PC-3 (cell line): ENCODE results near the gene IL1RAPL1. TPM values are rescaled to one million over a fixed set of nuclear protein-coding genes. Genes with fewer than 3 reads are reported as not detected.

Experiments used
- ATAC-seq: fragments of 200-7000 bp; cut with Tn5 transposase; 2 replicates; pipeline ENCODE4 v1.9.1; 2020; ENCODE audit warnings: mild to moderate bottlenecking, moderate library complexity
- BruUV-seq: library from RNA; stranded (reverse); fragments of 400-500 nt; replicated peaks from 2 replicates; lab custom pipeline; 2021; lab: Mats Ljungman, UMichigan
- CTCF ChIA-PET: fragments of 300-600 bp; sonication (Branson Sonifier 250); formaldehyde crosslinking; loops from one replicate; lab custom pipeline; 2022; ENCODE audit warnings: antibody characterized with exemption; lab: Charles Lee
- POLR2A ChIA-PET: fragments of 300-600 bp; sonication (Branson Sonifier 250); formaldehyde crosslinking; loops from one replicate; lab custom pipeline; 2022; ENCODE audit warnings: antibody characterized with exemption; ENCODE audit not compliant: unreplicated experiment; lab: Charles Lee
- DNase-seq: peaks from one replicate; pipeline ENCODE4 v3.0.0-alpha.2; 2015
- H2AFZ ChIP-seq: fragments of 300-600 bp; sonication (generic); 2 replicates; pipeline ENCODE4 v1.6.0; 2016; ENCODE audit warnings: antibody characterized with exemption, low read length
- H3F3A ChIP-seq: fragments of 300-600 bp; sonication (generic); one replicate; pipeline ENCODE4 v1.6.0; 2017; ENCODE audit warnings: antibody characterized with exemption, low read length, control low read depth, mild to moderate bottlenecking; ENCODE audit not compliant: unreplicated experiment
- H3K27ac ChIP-seq: fragments of 300-600 bp; sonication (generic); 2 replicates; pipeline ENCODE4 v1.5.1; 2016; ENCODE audit warnings: mild to moderate bottlenecking, low read length
- H3K27me3 ChIP-seq: fragments of 300-600 bp; sonication (generic); 2 replicates; pipeline ENCODE4 v1.6.1; 2016; ENCODE audit warnings: low read length, mixed read lengths
- H3K36me3 ChIP-seq: fragments of 300-600 bp; sonication (generic); 2 replicates; pipeline ENCODE4 v1.6.1; 2016; ENCODE audit warnings: low read depth, mixed run types, low read length, mixed read lengths
- H3K4me1 ChIP-seq: fragments of 300-600 bp; sonication (generic); 2 replicates; pipeline ENCODE4 v1.5.1; 2016; ENCODE audit warnings: low read length; ENCODE audit not compliant: insufficient read depth
- H3K4me2 ChIP-seq: fragments of 300-600 bp; sonication (generic); 2 replicates; pipeline ENCODE4 v1.6.0; 2016; ENCODE audit warnings: low read length
- H3K4me3 ChIP-seq: fragments of 300-600 bp; sonication (generic); 2 replicates; pipeline ENCODE4 v1.5.1; 2016; ENCODE audit warnings: mild to moderate bottlenecking, low read length, mixed read lengths
- H3K79me2 ChIP-seq: fragments of 300-600 bp; sonication (generic); 2 replicates; pipeline ENCODE4 v1.6.1; 2017; ENCODE audit warnings: low read length, mixed read lengths
- H3K9ac ChIP-seq: fragments of 300-600 bp; sonication (generic); 2 replicates; pipeline ENCODE4 v1.6.0; 2016; ENCODE audit warnings: mild to moderate bottlenecking, low read length
- H3K9me2 ChIP-seq: fragments of 300-600 bp; sonication (generic); replicated peaks from 2 replicates; pipeline ENCODE4 v1.6.1; 2016; ENCODE audit warnings: mixed run types, low read length, mixed read lengths
- H3K9me3 ChIP-seq: fragments of 300-600 bp; sonication (generic); 2 replicates; pipeline ENCODE4 v1.6.1; 2016; ENCODE audit warnings: low read length, mixed read lengths
- H4K20me1 ChIP-seq: fragments of 300-600 bp; sonication (generic); 2 replicates; pipeline ENCODE4 v1.6.1; 2016; ENCODE audit warnings: low read length, mixed read lengths
- CTCF ChIP-seq: fragments of 300-600 bp; sonication (generic); conservative IDR thresholded peaks from 2 replicates; pipeline ENCODE4 v1.5.1; 2017; ENCODE audit warnings: antibody characterized with exemption, low read depth, mild to moderate bottlenecking, low read length
- EZH2 ChIP-seq: fragments of 300-600 bp; sonication (generic); IDR thresholded peaks from one replicate; pipeline ENCODE4 v1.6.1; 2017; ENCODE audit warnings: antibody characterized with exemption, mild to moderate bottlenecking, low read length; ENCODE audit not compliant: unreplicated experiment
- EZH2phosphoT487 ChIP-seq: fragments of 300-600 bp; sonication (generic); IDR thresholded peaks from 2 replicates; pipeline ENCODE4 v1.6.1; 2018; ENCODE audit warnings: mild to moderate bottlenecking, antibody characterized with exemption, low read length, borderline replicate concordance
- intact Hi-C: fragments of 100-400 bp; cut with micrococcal nuclease; formaldehyde crosslinking; loops from 2 replicates; pipeline ENCODE4 v1.9.0; 2023
- total RNA-seq: library from RNA; depleted of rRNA; stranded (reverse); fragments of >200 nt; gene quantifications from 2 replicates; pipeline ENCODE4 v1.2.3, GENCODE V29; 2014

The IL1RAPL1 gene
- total RNA-seq, 1 experiment from 2014 or later, result 0.44 TPM

DNA sequence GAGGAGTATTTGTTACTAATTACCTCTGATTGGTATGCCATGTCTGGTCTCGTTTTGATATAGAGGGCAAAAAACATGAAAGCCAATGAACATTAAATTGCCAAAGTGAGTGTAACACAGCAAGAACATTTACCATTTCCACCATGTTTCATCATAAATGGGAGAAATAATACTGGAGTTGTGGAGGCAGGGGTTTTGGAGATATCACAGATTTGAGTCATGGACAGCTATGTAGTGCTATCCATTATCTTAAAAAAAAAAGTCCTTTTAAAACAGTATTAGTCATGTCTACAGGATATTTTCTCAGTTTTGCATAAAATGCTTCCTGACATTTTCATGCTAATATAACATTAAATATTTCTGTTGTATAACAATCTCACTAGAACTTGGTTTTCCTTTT, 301.2 kb downstream of the IL1RAPL1 start:
- H3K9ac ChIP-seq, result no peak overlapping the region
- POLR2A ChIA-PET, result no interaction called here
- intact Hi-C loops, result no loop called here
- no peak for DNase-seq
- H2AFZ ChIP-seq, result no peak overlapping the region
- H3K9me3 ChIP-seq, result no peaks in the 10 kb centered on the region
- no peaks in the 10 kb centered on the region for H3K36me3 ChIP-seq
- no peaks in the 10 kb centered on the region for H4K20me1 ChIP-seq
- no peaks in the 10 kb centered on the region for H3K79me2 ChIP-seq
- H3K27me3 ChIP-seq, result no peaks in the 10 kb centered on the region
- H3F3A ChIP-seq, result no peaks in the 10 kb centered on the region
- ATAC-seq, result 0 out of 2 replicates have a peak, but pooled peaks have one; percentile 20
- no peak overlapping the region for H3K4me3 ChIP-seq
- no peak overlapping the region for H3K27ac ChIP-seq
- BruUV-seq, result no TSS peak
- H3K4me2 ChIP-seq, result no peak overlapping the region
- TF ChIP-seq CTCF, result no peak
- TF ChIP-seq EZH2phosphoT487, result no peak
- TF ChIP-seq EZH2, result no peak
- no peaks in the 10 kb centered on the region for H3K4me1 ChIP-seq
- no peaks in the 10 kb centered on the region for H3K9me2 ChIP-seq
- CTCF ChIA-PET, result no interaction called here

DNA sequence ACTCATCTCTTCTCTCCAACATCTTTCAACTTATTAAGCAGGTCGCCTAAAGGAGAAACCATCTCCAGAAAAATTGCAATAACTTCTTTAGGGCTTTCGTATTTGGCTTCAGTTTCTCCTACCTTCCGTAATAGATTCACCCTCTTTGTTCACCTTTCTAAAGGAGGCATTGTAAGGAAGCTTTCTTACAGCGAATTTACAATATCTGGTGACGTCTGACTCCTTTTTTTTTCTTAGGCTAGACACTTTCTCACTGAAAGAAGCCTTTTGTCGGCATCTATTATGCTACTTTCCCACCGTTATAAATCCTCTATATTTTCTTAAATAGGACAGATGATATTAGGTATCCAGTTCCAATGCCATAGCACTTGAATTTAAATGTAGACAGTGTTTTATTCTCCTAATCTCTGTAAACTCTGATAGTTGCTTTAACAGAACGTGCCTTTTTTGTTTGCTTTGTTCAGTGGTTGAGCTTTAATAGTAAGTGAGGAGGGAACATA, 302.4 kb downstream of the IL1RAPL1 start:
- no peaks in the 10 kb centered on the region for H3K36me3 ChIP-seq

More for the DNA sequence above, 302.4 kb downstream of the IL1RAPL1 start:
- CTCF ChIA-PET, result no interaction called here
- no TSS peak for BruUV-seq
- no peaks in the 10 kb centered on the region for H3K27me3 ChIP-seq
- no peaks in the 10 kb centered on the region for H3F3A ChIP-seq
- ATAC-seq (no peak), DNase-seq (no peak)
- intact Hi-C loops, result no loop called here
- no peaks in the 10 kb centered on the region for H4K20me1 ChIP-seq
- peak overlapping the region; percentile 25; the same call in 1 of the 2 replicates for H2AFZ ChIP-seq
- H3K27ac ChIP-seq, result no peak overlapping the region
- no peaks in the 10 kb centered on the region for H3K4me1 ChIP-seq
- H3K4me2 ChIP-seq, result peak overlapping the region; percentile 43; the same call in 1 of the 2 replicates
- H3K9ac ChIP-seq, result no peak overlapping the region
- TF ChIP-seq CTCF, result no peak
- TF ChIP-seq EZH2, result no peak
- no peak for TF ChIP-seq EZH2phosphoT487
- POLR2A ChIA-PET, result no interaction called here
- H3K79me2 ChIP-seq, result no peaks in the 10 kb centered on the region
- H3K4me3 ChIP-seq, result no peak overlapping the region
- no peaks in the 10 kb centered on the region for H3K9me3 ChIP-seq
- H3K9me2 ChIP-seq, result no peaks in the 10 kb centered on the region
